Transverse colon (tissue), 3 donors: Measurements from ENCODE around the gene C1QL1.

ENCODE experiments used
- CTCF ChIP-seq, 5 experiments: fragments of 200-600 bp in 3 of 5; fragments of 450-650 bp in 2 of 5; sonication (generic) in 3 of 5; IDR thresholded peaks; 1 replicate in 2 of 5; 2 replicates in 3 of 5; pipeline ENCODE4 v1.5.1; 2016 to 2017; ENCODE audit warnings: antibody characterized with exemption in 5 of 5, inconsistent platforms in 3 of 5, mild to moderate bottlenecking in 2 of 5, moderate library complexity in 1 of 5
- EP300 ChIP-seq: sonication (generic); formaldehyde crosslinking; IDR thresholded peaks from one replicate; pipeline ENCODE4 v1.6.1; 2017; ENCODE audit warnings: antibody characterized with exemption, low read depth
- POLR2A ChIP-seq: fragments of 450-650 bp; IDR thresholded peaks from one replicate; pipeline ENCODE4 v1.6.1; 2016; ENCODE audit warnings: antibody characterized with exemption, mild to moderate bottlenecking, moderate library complexity

GRCh38 chr17:44990994-44991393, 22.9 kb upstream of the C1QL1 start:
- no peak for TF ChIP-seq POLR2A
- TF ChIP-seq CTCF (IDR thresholded peaks at IDR 0.05): no peak
- no peak for TF ChIP-seq EP300
